ENCODE data around the gene CSNK1G1.
"Not testable (repeated sequence)": the region's sequence is repeated elsewhere in the genome, so short reads cannot be mapped to it uniquely, and the experiment has no call there.

The CSNK1G1 gene

DNA sequence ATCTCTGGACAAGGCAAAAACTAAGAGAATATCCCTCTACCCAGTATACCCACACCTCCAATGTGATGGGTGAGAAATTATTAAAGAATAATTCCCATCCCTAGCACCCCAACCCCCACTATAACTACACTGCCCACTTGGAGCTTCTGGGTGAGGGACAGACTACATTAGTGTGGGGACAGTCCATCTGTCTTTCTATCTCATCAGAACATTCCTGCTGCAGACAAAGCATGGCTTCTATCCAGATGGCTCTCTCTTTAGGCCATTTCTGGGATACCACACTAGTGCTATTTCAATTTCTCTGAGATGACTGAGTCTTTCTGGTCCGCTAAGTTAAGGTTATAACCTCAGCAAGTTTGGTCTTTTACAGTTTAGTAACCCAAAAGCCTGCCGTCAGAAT, 6.6 kb downstream of the CSNK1G1 start:
- DNase-seq (ENCODE audit: low read depth) = no peak

GRCh38 chr15:64348455-64348854, 7.5 kb downstream of the CSNK1G1 start:
- DNase-seq (ENCODE audit: low read depth) = no peak

- not testable (repeated sequence) for DNase-seq (ENCODE audit: low read depth)
These were observed 9.7 kb downstream of the CSNK1G1 start for GRCh38 chr15:64346242-64346641.

GRCh38 chr15:64344651-64345294, 11.2 kb downstream of the CSNK1G1 start:
- DNase-seq (ENCODE audit: low read depth) = no peak

DNA sequence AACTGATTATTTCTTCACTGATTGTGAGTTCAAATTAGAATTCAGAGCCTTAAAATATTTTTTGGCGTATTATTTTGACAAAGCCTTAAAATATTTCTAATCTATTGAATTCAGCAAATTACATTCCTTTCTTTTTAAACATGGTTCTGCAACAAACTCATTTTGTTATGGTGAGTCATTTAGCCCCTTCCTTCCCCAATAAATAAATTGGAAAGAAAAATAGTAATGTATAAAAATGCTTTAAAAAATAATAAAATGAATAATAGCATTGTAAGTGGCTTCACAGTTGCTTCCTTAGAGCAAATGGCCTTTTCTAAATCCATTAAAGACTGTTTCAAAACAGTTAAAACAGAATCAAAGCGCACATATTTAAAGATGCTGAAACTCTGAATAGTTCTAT, 12.1 kb downstream of the CSNK1G1 start:
- DNase-seq (ENCODE audit: low read depth) = no peak

GRCh38 chr15:64343222-64343621, 12.8 kb downstream of the CSNK1G1 start:
- no peak for DNase-seq (ENCODE audit: low read depth)

- no peak for DNase-seq (ENCODE audit: low read depth)
These were observed 14.0 kb downstream of the CSNK1G1 start for GRCh38 chr15:64341961-64342360.

DNA sequence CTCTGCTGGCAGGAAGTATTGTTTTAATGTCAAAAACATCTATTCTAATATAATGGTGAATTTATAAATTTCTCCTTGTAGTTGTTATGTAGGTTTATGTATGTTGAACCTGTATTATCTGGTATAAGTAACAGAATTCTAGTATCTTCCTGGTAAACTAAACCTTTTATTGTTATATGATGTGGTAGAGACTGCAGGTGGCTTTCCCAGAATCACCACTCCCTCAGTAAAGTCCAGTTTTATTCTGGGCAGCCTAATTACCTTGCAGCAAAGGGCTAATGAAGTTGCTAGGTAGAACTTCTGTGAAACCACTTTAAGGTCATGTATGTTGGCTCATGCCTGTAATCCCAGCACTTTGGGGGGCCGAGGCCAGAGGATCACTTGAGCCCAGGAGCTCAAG, 15.6 kb downstream of the CSNK1G1 start:
- DNase-seq (ENCODE audit: low read depth) = no peak

- DNase-seq (ENCODE audit: low read depth) = no peak
These were observed 18.2 kb downstream of the CSNK1G1 start for GRCh38 chr15:64337761-64338160.

DNA sequence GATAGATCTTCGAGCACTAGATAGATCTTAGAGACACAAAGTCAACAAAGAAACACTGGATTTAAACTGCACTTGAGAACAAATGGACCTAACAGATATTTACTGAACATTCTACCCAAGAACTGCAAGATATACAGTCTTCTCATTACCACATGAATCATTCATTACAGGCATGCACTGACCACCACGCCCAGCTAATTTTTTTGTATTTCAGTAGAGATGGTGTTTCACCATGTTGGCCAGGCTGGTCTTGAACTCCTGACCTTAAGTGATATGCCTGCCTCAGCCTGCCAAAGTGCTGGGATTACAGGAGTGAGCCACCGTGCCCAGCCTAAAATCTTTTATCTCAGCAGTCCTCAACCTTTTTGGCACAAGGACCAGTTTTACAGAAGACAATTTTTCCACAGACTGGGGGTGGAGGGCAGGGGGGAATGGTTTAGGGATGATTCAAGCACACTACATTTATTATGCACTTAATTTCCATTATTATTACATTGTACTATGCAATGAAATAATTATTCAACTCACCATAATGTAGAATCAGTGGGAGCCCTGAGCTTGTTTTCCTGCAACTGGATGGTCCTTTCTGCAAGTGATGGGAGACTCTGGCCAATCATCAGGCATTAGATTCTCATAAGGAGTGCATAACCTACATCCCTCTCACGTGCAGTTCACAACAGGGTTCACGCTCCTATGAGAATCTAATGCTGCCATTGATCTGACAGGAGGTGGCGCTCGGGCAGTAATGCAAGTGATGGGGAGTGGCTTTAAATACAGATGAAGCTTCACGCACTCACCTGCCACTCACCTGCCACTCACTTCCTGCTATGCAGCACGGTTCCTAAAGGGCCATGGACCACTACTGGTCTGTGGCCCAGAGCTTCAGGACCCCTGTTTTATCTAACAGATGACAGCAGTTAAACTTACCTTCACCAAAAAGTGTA, 21.7 kb downstream of the CSNK1G1 start:
- DNase-seq (ENCODE audit: low read depth) = no peak

GRCh38 chr15:64333516-64333915, 22.5 kb downstream of the CSNK1G1 start:
- DNase-seq (ENCODE audit: low read depth) = no peak

DNA sequence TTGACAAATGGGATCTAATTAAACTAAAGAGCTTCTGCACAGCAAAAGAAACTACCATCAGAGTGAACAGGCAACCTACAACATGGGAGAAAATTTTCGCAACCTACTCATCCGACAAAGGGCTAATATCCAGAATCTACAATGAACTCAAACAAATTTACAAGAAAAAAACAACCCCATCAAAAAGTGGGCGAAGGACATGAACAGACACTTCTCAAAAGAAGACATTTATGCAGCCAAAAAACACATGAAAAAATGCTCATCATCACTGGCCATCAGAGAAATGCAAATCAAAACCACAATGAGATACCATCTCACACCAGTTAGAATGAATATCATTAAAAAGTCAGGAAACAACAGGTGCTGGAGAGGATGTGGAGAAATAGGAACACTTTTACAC, 24.3 kb downstream of the CSNK1G1 start:
- not testable (repeated sequence) for DNase-seq (ENCODE audit: low read depth)

DNA sequence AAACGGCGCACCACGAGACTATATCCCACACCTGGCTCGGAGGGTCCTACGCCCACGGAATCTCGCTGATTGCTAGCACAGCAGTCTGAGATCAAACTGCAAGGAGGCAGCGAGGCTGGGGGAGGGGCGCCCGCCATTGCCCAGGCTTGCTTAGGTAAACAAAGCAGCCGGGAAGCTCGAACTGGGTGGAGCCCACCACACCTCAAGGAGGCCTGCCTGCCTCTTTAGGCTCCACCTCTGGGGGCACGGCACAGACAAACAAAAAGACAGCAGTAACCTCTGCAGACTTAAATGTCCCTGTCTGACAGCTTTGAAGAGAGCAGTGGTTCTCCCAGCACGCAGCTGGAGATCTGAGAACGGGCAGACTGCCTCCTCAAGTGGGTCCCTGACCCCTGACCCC, 29.0 kb downstream of the CSNK1G1 start:
- DNase-seq (ENCODE audit: low read depth) = not testable (repeated sequence)

DNA sequence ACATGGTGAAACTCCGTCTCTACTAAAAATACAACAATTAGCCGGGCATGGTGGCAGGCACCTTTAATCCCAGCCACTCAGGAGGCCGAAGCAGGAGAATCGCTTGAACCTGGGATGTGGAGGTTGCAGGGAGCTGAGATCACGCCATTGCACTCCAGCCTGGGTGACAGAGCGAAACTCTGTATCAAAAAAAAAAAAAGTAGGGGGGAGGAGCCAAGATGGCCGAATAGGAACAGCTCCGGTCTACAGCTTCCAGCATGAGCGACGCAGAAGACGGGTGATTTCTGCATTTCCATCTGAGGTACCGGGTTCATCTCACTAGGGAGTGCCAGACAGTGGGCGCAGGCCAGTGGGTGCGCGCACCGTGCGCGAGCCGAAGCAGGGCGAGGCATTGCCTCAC, 29.5 kb downstream of the CSNK1G1 start:
- not testable (repeated sequence) for DNase-seq (ENCODE audit: low read depth)

DNA sequence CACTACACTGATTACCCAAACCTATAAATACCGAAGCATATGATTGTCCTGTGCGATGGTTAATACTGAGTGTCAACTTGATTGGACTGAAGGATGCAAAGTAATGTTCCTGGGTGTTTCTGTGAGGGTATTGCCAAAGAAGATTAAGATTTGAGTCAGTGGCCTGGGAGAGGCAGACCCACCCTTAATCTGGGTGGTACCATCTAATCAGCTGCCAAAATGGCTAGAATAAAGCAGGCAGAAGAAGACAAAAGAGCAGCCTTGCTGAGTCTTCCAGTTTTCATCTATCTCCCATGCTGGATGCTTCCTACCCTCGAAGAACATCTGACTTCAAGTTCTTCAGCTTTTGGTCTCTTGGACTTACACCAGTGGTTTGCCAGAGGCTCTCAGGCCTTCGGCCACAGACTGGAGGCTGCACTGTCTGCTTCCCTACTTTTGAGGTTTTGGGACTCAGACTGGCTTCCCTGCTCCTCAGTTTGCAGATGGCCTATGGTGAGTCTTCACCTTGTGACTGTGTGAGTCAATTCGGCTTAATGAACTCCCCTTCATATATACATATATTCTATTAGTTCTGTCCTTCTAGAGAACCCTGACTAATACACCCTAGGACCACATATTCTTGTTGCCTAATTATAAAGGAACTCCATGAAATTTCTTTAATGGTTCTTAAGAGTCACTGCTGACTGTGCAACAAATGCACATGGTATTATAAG, 31.7 kb downstream of the CSNK1G1 start:
- DNase-seq (ENCODE audit: low read depth) = no peak

DNA sequence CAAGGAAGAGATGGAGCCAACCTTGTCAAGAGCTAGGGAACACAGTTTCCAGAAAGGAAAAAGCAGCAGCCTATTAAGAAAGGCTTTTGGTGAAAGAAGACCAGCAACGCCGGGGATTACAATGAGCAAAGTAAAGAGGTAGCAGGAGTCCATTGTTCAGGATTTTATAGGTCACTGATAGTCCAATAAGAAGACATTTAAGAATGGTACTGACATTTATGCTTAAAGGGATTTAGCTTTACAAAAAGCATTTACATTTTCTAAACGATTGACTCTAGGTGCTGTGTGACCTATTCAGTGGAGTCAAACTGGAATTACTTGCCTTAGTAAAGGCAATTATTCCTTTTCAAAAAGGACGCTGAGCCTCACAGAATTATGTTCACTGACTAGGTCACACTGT, 40.8 kb downstream of the CSNK1G1 start:
- DNase-seq (ENCODE audit: low read depth) = no peak

GRCh38 chr15:64314456-64314855, 41.5 kb downstream of the CSNK1G1 start:
- no peak for DNase-seq (ENCODE audit: low read depth)

GRCh38 chr15:64311566-64311965, 44.4 kb downstream of the CSNK1G1 start:
- DNase-seq (ENCODE audit: low read depth) = no peak

DNA sequence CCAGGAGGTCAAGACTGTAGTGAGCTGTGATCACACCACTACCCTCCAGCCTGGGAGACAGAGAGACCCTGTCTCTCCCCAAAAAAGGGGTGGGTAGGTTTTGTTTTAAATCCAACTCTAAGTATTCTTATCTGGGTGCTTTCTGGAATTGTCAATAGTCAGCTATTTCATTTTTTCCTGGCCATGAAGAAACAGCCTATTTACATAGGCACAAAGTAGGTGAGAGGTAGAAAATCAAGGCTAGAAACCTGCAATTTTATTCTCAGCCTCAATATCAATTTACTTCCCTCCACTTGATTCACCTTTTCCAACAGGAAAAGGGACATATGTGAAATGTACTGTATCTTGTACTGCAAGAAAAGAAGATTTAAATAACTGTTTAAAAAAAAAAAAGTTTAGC, 45.9 kb downstream of the CSNK1G1 start:
- no peak for DNase-seq (ENCODE audit: low read depth)

GRCh38 chr15:64305261-64305660, 50.7 kb downstream of the CSNK1G1 start:
- DNase-seq (ENCODE audit: low read depth) = no peak

DNA sequence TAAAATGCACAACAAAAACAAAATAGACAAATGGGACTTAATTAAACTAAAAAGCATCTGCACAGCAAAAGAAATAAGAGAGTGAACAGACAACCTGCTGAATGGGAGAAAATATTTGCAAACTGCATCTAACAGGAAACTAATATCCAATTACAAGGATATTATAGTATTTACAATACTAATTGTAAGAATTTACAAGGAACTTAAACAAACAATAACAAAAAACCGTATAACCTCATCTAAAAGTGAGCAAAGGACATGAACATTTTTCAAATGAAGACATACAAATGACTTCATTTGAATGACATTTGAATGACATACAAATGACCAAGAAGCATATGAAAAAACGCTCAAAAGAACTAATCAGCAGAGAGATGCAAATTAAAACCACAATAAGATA, 66.4 kb downstream of the CSNK1G1 start:
- no peak for DNase-seq (ENCODE audit: low read depth)

DNA sequence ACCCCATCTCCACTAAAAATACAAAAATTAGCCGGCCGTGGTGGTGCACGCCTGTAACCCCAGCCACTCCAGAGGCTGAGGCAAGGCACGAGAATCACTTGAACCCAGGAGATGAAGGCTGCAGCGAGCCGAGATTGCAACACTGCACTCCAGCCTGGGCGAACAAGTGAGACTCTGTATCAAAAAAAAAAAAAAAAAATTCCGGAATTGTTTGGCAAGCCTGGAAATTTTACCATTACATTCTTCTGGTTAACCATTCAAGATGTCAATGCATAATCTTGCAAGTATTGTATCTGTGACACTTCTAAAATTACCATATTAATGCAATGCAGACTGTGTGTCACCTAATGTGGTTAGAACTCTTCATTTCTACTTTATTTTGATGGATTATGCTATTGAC, 67.0 kb downstream of the CSNK1G1 start:
- DNase-seq (ENCODE audit: low read depth) = no peak

GRCh38 chr15:64288577-64288976, 67.4 kb downstream of the CSNK1G1 start:
- no peak for DNase-seq (ENCODE audit: low read depth)
